ENCODE results near the gene ATP11A. TPM values are rescaled to one million over a fixed set of nuclear protein-coding genes. Genes with fewer than 3 reads are reported as not detected.

Gene ATP11A
- total RNA-seq, 1 experiment from 2014 or later: 42.5 TPM

- DNase-seq (ENCODE audit: low spot score): peak; percentile 20
Measured at GRCh38 chr13:112891477-112892401, 201.9 kb downstream of the ATP11A start.

GRCh38 chr13:112892426-112893206 lies 202.8 kb downstream of the ATP11A start:
- peak; percentile 47 for DNase-seq (ENCODE audit: low spot score)

DNA sequence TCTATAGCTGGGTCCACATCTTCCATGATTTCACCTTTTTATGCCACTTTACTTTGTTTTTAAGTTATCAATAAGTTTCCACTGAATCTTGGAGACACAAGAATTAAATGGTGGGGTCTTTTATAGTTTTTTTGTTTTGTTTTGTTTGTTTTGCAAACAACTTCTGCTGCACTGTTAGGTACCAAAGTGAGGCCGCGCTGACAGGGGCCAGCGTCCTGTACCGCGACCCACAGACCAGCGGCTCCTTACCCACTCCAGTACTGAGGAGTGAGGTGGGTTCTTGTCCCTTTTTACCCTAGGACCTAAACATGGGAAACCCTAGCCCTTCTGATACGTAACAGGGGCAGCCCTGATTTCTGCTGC lies 203.3 kb downstream of the ATP11A start:
- DNase-seq (ENCODE audit: low spot score): no peak

- peak; percentile 73 for DNase-seq (ENCODE audit: low spot score)
Measured at GRCh38 chr13:112893570-112894422, 204.0 kb downstream of the ATP11A start.

GRCh38 chr13:112894423-112894672 lies 204.5 kb downstream of the ATP11A start:
- DNase-seq (ENCODE audit: low spot score): no peak

- DNase-seq (ENCODE audit: low spot score): no peak
Measured at GRCh38 chr13:112894673-112895481, 205.0 kb downstream of the ATP11A start.

- DNase-seq (ENCODE audit: low spot score): no peak
Measured at GRCh38 chr13:112895521-112896465, 206.0 kb downstream of the ATP11A start.

- no peak for DNase-seq (ENCODE audit: low spot score)
Measured at GRCh38 chr13:112896736-112897602, 207.1 kb downstream of the ATP11A start.

DNA sequence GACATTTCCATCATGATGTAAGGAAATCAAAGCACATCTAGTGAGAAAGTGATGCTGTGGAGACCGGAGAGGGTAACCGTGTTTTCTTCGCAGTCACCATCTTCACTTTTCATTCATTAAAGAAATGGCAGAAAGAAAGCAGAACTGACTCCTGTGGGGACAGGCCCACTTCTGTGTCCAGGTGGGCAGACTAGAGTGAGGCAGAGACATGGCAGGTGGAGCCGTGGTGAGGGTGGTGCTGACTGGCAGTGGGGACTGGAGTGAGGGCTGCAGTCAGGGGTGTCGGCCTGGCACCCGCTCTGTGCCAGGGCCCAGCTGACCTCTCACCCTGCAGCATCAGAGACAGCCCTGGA lies 207.7 kb downstream of the ATP11A start:
- no peak for DNase-seq (ENCODE audit: low spot score)

GRCh38 chr13:112897956-112898620 lies 208.2 kb downstream of the ATP11A start:
- DNase-seq (ENCODE audit: low spot score): no peak

- DNase-seq (ENCODE audit: low spot score): no peak
Measured at GRCh38 chr13:112898621-112899280, 208.9 kb downstream of the ATP11A start.

DNA sequence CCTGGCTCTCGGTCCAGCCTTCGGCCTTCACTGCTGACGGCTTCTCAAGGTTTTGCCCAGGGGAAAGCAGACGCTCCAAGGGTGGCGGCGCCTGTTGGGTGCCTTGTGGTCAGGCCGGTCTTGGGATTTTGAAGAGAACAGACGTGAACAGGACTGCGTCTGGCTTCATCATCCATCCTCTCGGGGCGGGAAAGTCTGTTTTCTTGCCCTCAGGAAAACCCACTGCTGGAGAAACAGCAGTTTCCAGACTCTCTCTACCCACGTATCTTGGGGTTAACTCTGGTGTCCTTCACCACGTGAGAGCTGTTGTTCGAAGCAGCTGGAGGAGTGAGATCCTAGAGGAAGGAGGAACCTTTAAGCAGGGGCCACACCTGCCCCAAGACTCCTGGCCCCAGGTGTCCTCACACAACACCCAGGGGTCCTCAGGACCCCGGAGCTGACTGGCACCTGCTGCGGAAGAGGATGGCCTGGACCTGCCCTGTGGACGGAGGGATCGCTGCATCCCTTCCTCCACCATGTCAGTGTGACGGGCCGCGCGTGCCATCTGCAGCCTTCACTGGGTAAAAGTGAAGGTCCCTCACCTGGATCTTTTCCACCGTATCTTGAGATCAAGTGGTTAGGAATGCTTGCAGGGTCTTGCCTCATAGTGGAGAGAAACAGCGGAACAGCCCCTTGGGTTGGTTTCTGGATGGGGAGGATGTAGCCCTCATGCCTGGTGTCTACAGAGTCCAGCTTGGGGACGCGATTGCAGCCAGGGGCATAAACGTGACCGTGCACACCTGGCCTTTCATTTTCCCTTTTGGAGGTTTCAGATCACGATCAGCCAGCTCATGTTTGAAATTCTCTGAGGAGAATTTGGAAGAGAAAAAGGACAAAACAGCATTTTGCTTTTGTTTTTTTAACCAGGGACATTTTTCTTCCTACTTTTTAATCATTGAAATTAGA lies 209.7 kb downstream of the ATP11A start:
- DNase-seq (ENCODE audit: low spot score): no peak

GRCh38 chr13:112900226-112900600 lies 210.4 kb downstream of the ATP11A start:
- DNase-seq (ENCODE audit: low spot score): no peak

GRCh38 chr13:112900691-112901091 lies 210.9 kb downstream of the ATP11A start:
- DNase-seq (ENCODE audit: low spot score): no peak

- no peak for DNase-seq (ENCODE audit: low spot score)
Measured at GRCh38 chr13:112902101-112902651, 212.3 kb downstream of the ATP11A start.

DNA sequence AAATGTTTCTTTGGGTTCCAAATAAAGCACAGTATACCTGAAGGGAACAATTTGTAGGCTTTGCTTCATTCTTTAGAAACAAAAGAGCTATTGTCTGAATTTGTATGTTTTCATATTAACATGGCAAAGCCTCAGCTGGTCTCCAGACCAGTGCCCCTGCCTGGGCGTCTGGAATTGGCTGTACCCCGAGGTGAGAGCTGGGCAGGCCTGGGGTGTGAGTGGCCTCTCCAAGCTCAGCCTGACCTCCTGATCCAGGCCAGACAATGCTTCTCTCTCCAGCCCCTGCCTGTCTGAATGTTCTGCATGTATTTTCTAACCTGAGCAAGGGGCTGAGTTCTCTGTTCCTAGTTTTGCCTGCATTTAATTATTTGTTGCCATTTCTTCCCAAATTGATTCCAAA lies 212.8 kb downstream of the ATP11A start:
- no peak for DNase-seq (ENCODE audit: low spot score)
